ENCODE results near the gene SLC25A22.

- TF ChIP-seq, protein P1, sequence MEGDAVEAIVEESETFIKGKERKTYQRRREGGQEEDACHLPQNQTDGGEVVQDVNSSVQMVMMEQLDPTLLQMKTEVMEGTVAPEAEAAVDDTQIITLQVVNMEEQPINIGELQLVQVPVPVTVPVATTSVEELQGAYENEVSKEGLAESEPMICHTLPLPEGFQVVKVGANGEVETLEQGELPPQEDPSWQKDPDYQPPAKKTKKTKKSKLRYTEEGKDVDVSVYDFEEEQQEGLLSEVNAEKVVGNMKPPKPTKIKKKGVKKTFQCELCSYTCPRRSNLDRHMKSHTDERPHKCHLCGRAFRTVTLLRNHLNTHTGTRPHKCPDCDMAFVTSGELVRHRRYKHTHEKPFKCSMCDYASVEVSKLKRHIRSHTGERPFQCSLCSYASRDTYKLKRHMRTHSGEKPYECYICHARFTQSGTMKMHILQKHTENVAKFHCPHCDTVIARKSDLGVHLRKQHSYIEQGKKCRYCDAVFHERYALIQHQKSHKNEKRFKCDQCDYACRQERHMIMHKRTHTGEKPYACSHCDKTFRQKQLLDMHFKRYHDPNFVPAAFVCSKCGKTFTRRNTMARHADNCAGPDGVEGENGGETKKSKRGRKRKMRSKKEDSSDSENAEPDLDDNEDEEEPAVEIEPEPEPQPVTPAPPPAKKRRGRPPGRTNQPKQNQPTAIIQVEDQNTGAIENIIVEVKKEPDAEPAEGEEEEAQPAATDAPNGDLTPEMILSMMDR (IDR thresholded peaks at IDR 0.05), result no peak
- no peak for TF ChIP-seq POLR2A (IDR thresholded peaks at IDR 0.05)
Measured at GRCh38 chr11:823441-824291, 25.6 kb upstream of the SLC25A22 start.
